ENCODE results near the gene CPB2.

Gene CPB2

GRCh38 chr13:46043647-46044046 is 61.2 kb downstream of the CPB2 start:
- FAIRE-seq: no peak

GRCh38 chr13:46041419-46041839 is 63.4 kb downstream of the CPB2 start:
- no peak for FAIRE-seq

- FAIRE-seq: no peak
These were observed 64.1 kb downstream of the CPB2 start for GRCh38 chr13:46040763-46041162.

GRCh38 chr13:46039411-46040182 is 65.2 kb downstream of the CPB2 start:
- no peak for FAIRE-seq

- no peak for FAIRE-seq
These were observed 66.5 kb downstream of the CPB2 start for GRCh38 chr13:46038296-46038695.

- no peak for FAIRE-seq
These were observed 69.8 kb downstream of the CPB2 start for GRCh38 chr13:46035066-46035465.

- FAIRE-seq: no peak
These were observed 72.5 kb downstream of the CPB2 start for GRCh38 chr13:46032341-46032740.

GRCh38 chr13:46031581-46032263 is 73.1 kb downstream of the CPB2 start:
- no peak for FAIRE-seq

GRCh38 chr13:46025157-46025556 is 79.7 kb downstream of the CPB2 start:
- FAIRE-seq: no peak

- no peak for FAIRE-seq
These were observed 82.4 kb downstream of the CPB2 start for GRCh38 chr13:46022481-46022880.

- FAIRE-seq: no peak
These were observed 88.6 kb downstream of the CPB2 start for GRCh38 chr13:46016216-46016615.

- no peak for FAIRE-seq
These were observed 89.5 kb downstream of the CPB2 start for GRCh38 chr13:46015366-46015765.

GRCh38 chr13:46012404-46012803 is 92.4 kb downstream of the CPB2 start:
- no peak for FAIRE-seq

- FAIRE-seq: peak; percentile 70
These were observed 94.7 kb downstream of the CPB2 start for GRCh38 chr13:46010148-46010547.

GRCh38 chr13:46008631-46009030 is 96.2 kb downstream of the CPB2 start:
- FAIRE-seq: no peak

- FAIRE-seq: no peak
These were observed 98.0 kb downstream of the CPB2 start for GRCh38 chr13:46006688-46007452.

GRCh38 chr13:46004491-46004890 is 100.3 kb downstream of the CPB2 start:
- FAIRE-seq: no peak

Data from endometrium (tissue), 2 donors.